Vagina (tissue), 2 donors: ENCODE measurements around the gene SNAP29.

ENCODE experiments used
- POLR2A ChIP-seq, 2 donors: fragments of 450-650 bp; IDR thresholded peaks; one replicate each; pipeline ENCODE4 v1.6.1; 2017; ENCODE audit warnings: antibody characterized with exemption in 2 of 2, mild to moderate bottlenecking in 2 of 2, moderate library complexity in 2 of 2
- POLR2AphosphoS5 ChIP-seq, 2 donors: sonication (generic); formaldehyde crosslinking; IDR thresholded peaks; one replicate each; pipeline ENCODE4 v1.9.0; 2017; ENCODE audit warnings: antibody characterized with exemption in 2 of 2, mild to moderate bottlenecking in 2 of 2, low read depth in 1 of 2; ENCODE audit not compliant: insufficient read depth in 1 of 2
- TF ChIP-seq, protein P1 (sequence below), 3 experiments: fragments of 450-650 bp in 2 of 3; fragments of 200-600 bp in 1 of 3; sonication (generic) in 1 of 3; IDR thresholded peaks; one replicate each; pipeline ENCODE4 v1.5.1; 2017 to 2019; ENCODE audit warnings: antibody characterized with exemption in 3 of 3, mild to moderate bottlenecking in 2 of 3, moderate library complexity in 2 of 3

- TF ChIP-seq, protein P1, sequence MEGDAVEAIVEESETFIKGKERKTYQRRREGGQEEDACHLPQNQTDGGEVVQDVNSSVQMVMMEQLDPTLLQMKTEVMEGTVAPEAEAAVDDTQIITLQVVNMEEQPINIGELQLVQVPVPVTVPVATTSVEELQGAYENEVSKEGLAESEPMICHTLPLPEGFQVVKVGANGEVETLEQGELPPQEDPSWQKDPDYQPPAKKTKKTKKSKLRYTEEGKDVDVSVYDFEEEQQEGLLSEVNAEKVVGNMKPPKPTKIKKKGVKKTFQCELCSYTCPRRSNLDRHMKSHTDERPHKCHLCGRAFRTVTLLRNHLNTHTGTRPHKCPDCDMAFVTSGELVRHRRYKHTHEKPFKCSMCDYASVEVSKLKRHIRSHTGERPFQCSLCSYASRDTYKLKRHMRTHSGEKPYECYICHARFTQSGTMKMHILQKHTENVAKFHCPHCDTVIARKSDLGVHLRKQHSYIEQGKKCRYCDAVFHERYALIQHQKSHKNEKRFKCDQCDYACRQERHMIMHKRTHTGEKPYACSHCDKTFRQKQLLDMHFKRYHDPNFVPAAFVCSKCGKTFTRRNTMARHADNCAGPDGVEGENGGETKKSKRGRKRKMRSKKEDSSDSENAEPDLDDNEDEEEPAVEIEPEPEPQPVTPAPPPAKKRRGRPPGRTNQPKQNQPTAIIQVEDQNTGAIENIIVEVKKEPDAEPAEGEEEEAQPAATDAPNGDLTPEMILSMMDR (IDR thresholded peaks at IDR 0.05) = no peak
- TF ChIP-seq POLR2A (IDR thresholded peaks at IDR 0.05) (no peak), POLR2AphosphoS5 (IDR thresholded peaks at IDR 0.05; ENCODE audit: insufficient read depth in 1 of 2, low read depth in 1 of 2) (no peak)
Observed at GRCh38 chr22:20815477-20816050, 43.2 kb upstream of the SNAP29 start.
